Stomach (tissue), 4 donors: ENCODE results near the gene MEN1.

Source experiments
- CTCF ChIP-seq, 7 experiments: fragments of 450-650 bp in 4 of 7; fragments of 200-600 bp in 3 of 7; sonication (generic) in 3 of 7; IDR thresholded peaks; one replicate each; pipeline ENCODE4 v1.5.1; 2016 to 2019; ENCODE audit warnings: antibody characterized with exemption in 7 of 7, control low read depth in 2 of 7, mild to moderate bottlenecking in 1 of 7
- EP300 ChIP-seq: sonication (generic); formaldehyde crosslinking; IDR thresholded peaks from one replicate; pipeline ENCODE4 v1.6.1; 2017; ENCODE audit warnings: antibody characterized with exemption
- POLR2A ChIP-seq, 4 donors: fragments of 450-650 bp; IDR thresholded peaks; one replicate each; pipeline ENCODE4 v1.6.1; 2016; ENCODE audit warnings: antibody characterized with exemption in 4 of 4, control low read depth in 2 of 4, mild to moderate bottlenecking in 1 of 4, moderate library complexity in 1 of 4
- POLR2AphosphoS5 ChIP-seq, 3 donors: sonication (generic); formaldehyde crosslinking; IDR thresholded peaks; one replicate each; pipeline ENCODE4 v1.6.1; 2016; ENCODE audit warnings: antibody characterized with exemption in 3 of 3

GRCh38 chr11:64823568-64824119 lies 13.3 kb upstream of the MEN1 start:
- TF ChIP-seq CTCF (IDR thresholded peaks at IDR 0.05) (no peak), POLR2A (IDR thresholded peaks at IDR 0.05) (no peak), POLR2AphosphoS5 (IDR thresholded peaks at IDR 0.05) (no peak), EP300 (no peak)
